Stimulated activated CD8-positive, alpha-beta memory T cell treated with anti-CD3 and anti-CD28 coated beads, Interleukin-15, amount 100 ng/mL, for 24 hours (primary cell): ENCODE measurements around the gene VTI1A.
"Not testable (repeated sequence)": the region's sequence is repeated elsewhere in the genome, so short reads cannot be mapped to it uniquely, and the experiment has no call there.

Source experiments
- DNase-seq: peaks from one replicate; pipeline ENCODE4 v3.0.0-alpha.2; 2020; ENCODE audit warnings: low read depth

VTI1A gene

GRCh38 chr10:112454910-112455779, 8.1 kb downstream of the VTI1A start:
- no peak for DNase-seq

DNA sequence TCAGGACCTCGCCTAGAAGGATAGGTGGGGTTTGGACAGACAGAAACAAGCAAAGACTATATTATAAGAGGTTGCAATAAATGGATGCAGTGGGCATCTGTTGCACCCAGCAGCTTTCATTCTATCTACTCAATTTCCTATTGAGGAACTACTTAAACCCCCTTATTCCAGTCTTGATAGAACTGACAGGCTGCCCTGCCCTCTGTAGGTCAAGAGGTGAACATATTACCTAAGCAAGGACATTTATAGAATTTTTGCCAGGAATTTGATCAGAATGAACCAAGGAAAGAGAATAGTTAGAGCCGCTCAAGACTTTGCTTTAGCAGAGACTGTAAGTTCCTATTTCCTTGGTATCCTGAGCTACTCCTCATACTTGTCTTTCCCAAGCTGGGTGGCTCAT, 9.5 kb downstream of the VTI1A start:
- DNase-seq, result no peak

DNA sequence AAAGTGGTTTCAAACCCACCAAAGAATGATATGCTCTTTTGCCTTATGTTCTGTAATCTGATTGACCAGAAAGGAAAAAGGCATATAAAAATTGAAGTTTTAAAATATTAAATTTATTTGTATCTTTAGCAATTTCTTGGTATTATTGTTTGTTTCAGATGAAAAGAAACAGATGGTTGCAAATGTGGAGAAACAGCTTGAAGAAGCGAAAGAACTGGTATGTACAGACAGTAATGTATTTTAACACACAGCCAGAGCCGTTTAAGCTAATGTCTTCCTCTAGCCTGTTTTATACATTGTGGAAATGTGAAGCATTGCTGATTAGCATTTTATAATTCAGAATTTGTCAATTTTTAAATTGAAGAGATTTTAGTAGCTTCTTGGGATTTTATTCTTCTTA, 13.4 kb downstream of the VTI1A start:
- no peak for DNase-seq

- DNase-seq, result no peak
Observed at GRCh38 chr10:112461029-112461887, 14.2 kb downstream of the VTI1A start.

GRCh38 chr10:112464074-112464473, 17.1 kb downstream of the VTI1A start:
- not testable (repeated sequence) for DNase-seq

- DNase-seq, result no peak
Observed at GRCh38 chr10:112465299-112465883, 18.4 kb downstream of the VTI1A start.

DNA sequence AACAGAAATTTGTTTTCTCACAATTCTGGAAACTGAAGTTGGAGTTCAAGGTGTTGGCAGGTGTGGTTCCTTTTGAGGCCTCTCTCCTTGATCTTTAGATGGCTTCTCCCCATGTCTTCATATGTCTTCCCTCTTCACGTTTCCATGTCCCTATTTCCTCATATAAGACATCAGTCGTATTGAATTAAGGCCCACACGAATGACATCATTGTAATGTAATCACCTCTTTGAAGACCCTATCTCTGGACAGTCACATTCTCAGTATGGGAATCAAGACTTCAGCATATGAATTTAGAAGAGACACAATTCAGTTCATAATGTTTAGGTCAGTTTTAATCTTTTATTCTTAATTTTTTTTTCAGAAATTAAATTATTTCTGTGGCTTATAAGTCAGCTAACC, 19.8 kb downstream of the VTI1A start:
- no peak for DNase-seq

GRCh38 chr10:112467541-112468075, 20.6 kb downstream of the VTI1A start:
- DNase-seq, result no peak

DNA sequence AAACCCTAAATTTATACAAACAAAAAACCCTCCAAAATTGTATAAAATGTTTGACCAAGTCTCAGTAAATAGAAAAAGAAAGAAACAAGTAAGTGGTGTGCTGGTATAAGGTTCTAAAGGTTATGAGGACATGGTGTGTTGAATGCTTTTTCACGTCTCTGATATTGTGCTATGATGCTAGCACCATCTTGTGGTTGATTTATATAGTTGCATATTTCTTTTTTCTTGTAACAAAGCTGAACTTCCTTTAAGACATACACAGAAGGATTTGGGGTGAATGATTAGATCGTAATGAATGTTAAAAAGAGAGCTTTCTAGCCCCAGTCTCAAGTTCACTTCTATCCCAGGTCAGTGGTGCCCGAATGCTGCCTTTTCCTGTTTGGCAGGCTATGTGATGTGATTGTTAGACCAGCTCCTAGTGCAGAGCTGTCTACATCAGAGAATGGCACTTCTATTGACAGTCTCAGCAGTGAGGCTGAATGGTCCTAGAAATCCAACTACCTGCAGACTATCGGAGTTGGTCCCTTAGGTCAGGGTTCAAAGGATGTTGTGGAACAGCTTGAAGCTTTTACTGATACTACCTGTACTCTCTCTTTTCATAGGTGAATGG, 25.0 kb downstream of the VTI1A start:
- no peak for DNase-seq

DNA sequence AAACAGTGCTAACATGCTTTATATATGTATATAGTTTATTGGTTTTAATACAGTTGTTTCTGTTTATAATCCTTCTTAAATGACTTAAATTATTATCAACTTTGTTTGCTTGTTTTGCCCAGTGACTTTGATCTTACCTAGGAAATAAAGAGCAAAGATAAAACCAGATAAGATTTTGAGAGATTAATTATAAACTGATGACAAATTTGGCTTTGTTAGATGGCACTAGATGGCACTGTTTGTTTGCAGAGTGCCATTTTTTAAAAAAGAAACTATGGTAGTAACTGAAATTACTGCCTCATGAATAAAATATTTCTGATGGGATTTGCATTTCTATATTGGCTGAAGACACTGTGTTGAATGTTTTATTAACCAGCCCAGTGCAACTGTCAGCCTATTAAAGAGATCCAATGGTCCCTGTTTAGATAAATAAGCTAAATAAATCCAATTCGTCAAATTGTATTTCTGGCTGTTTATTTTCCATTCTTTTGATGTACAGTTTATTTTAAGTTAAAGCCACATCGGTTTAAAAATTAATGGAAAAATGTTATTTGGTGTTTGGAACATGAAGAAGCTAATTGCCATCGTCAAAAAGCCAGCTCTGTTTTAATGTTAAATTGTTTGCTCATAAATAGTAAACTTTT, 28.7 kb downstream of the VTI1A start:
- DNase-seq, result no peak

DNA sequence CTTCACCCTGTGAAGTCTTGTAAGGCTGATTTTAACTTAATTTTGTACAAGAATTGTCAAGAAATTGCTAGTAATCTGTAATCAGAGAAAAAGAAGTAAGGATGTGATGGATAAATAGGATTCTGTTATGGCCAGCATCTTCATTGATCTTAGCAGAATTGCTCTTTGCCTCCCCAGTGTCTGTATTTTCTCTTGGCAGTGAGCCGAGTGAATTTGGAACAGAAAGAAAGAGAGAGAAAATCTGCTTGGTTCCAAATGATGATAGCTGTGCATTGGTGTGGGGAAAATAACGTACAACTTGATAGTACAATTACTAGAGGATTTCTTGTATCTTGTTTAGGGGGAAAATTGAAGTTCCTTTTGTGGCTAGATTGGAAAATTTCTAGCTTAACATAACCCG, 34.6 kb downstream of the VTI1A start:
- no peak for DNase-seq

GRCh38 chr10:112484399-112484798, 37.4 kb downstream of the VTI1A start:
- DNase-seq, result no peak

- DNase-seq, result no peak
Observed at GRCh38 chr10:112487964-112488363, 40.9 kb downstream of the VTI1A start.

- DNase-seq, result no peak
Observed at GRCh38 chr10:112490545-112490944, 43.5 kb downstream of the VTI1A start.

DNA sequence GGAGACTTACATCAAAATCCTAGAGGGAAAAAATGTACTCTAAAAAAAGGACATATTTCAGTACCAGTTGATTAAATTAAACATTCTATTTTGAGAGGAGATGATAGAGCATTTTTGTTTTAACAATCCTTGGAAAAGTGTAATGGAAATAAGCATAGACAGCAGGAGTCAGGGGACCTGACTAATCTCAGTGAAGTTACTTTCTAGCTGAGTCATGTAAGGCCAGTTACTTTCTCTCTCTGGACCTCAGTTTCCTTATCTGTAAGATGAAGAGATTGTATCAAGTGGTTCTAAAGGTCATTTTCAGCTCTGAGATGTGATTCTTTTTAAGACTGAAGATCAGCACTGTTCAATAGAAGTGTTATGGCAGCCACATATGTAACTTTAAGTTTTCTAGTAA, 44.1 kb downstream of the VTI1A start:
- no peak for DNase-seq

- no peak for DNase-seq
Observed at GRCh38 chr10:112492736-112493135, 45.7 kb downstream of the VTI1A start.

DNA sequence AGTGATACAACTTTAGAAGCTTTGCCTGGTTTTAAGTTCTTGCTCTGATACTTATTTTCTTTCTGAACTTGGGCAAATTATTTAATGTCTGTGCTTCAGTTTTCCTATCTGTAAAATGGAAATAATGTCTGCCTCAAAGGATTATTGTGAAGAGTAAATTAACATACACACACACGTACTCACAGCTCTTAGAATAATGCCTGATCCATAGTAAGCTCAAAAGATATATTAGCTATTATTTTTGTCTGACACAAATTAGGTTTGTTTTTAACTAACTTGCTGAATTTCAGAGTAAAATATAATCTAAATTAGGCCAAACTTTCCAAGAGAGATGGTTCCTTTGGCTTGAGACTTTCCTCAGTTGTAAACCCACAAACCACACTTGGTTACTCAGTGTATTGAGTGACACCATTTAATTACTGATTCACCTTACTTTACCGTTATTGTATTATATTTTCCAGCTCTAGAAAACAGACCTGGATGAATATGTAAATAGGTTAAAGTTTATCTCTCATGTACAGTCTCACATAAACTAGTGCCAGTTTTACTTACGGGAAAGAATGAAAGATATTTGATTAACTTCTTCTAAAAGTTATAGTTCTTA, 50.4 kb downstream of the VTI1A start:
- no peak for DNase-seq

DNA sequence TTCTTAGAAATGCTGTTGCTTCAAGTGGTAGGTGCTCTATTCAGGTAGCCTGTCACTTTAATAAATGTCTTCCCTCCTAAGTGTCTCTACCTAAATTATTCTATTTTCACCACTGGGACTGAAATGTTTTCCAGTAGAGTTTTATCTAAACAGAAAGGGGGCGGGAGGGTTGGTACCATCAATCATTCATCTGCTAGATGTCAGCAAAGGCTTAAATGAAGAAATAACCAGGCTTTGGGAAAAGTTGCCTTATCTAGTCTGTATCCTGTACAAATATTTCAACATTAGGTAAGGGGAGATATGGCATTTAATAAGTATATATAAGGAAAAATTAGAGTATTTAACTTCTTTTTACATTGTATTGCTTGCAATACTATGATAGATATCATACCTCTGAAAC, 51.8 kb downstream of the VTI1A start:
- DNase-seq, result no peak

DNA sequence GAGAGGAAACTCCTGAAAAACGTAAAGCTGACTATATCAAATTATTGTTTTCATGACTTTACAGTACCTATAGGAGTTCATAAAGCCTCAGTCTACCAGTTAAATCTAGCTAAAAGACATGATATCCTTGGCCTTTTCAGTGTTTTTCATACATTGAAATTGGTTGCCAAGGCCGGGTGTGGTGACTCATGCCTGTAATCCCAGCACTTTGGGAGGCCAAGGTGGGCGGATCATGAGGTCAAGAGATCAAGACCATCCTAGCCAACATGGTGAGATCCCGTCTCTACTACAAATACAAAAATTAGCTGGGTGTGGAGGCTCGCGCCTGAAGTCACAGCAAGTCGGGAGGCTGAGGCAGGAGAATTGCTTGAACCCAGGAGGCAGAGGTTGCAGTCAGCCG, 53.0 kb downstream of the VTI1A start:
- DNase-seq, result not testable (repeated sequence)

DNA sequence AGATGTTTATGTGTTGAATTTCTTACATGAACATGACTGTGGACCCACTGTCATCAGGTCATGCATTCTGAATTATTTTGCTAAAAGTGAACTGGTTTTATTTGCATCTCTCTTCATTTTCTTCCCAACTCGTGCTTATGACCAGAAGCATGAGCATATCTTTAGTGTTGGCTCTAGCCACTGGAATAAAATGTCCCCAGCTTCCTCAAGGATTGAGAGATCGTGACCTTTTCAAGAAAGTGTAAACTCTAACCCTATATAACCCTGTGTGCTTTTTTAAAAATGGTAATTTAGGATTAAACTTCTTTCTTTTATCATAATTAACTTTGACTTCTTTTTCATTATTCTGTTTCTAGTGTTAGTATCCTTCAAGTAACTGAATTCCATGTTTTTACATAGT, 55.5 kb downstream of the VTI1A start:
- no peak for DNase-seq

- DNase-seq, result no peak
Observed at GRCh38 chr10:112503643-112504042, 56.6 kb downstream of the VTI1A start.
